Anterior cingulate cortex (tissue), 58 donors: ENCODE results near the gene GAD1.
A peak's percentile ranks its signal among the peaks of the same experiment; 100 is the strongest.

ENCODE experiments used
- DNase-seq, 58 donors: peaks; one replicate each; lab custom pipeline; 2025; lab: John Stamatoyannopoulos, UW

GAD1 gene

GRCh38 chr2:170817093-170818035 is 677 bp downstream of the GAD1 start:
- peak in 2 of 58 donors; percentile 26 to 58 for DNase-seq

DNA sequence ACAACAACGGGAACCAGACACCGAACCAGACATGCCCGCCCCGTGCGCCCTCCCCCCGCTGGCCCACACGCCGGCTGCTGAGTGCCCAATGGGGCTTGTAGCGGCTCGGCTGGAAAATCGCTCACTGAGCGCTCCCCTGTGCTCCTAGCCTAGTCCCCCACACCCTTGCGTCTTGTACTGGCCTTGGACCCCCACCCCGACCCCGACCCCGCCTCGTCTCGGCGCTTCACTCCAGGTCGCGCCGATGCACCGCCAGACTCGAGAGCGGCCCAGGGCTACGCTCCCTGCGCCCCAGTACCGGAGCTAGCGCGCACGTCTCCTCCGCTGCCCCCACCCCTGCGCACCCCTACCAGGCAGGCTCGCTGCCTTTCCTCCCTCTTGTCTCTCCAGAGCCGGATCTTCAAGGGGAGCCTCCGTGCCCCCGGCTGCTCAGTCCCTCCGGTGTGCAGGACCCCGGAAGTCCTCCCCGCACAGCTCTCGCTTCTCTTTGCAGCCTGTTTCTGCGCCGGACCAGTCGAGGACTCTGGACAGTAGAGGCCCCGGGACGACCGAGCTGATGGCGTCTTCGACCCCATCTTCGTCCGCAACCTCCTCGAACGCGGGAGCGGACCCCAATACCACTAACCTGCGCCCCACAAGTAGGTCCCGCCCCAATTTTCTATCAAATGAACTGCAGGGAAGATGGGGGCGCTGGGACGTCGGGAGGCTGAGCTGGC is 1.5 kb downstream of the GAD1 start:
- peak in 1 of 58 donors; percentile 23 for DNase-seq

DNA sequence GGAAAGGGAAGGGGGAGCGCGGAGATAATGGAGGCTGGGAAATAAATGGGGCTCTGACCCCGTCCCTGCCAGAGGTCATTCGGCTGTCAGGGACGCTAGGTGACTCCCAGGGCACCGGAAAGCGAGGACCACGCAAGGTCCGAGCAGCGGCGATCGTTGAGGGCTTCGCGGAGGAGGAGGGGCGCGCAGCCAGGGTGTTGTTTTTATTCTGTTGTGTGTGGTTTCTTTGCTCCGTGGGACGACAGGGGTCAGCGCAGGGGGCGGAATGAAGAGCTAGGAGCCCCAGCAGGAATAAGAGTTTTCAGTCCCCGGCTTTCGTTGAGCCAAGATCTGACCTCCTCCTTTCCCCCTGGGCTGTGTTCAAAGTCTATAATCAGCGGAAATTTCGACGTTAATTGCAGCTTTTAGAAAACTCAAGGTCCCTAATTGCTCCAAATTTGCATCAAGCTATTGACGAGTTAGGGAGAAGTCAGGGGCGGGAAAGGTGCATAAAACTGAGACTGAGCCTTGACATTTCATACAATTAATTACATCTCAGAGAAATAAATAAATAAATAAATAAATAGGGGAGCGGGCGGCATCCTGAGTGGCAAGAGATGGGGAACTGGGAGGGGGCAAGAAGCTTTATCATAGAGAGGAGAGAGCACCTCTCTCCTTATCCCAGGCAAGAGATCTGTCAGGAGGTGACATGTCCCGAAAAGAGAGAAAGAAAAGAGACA is 2.2 kb downstream of the GAD1 start:
- no peak for DNase-seq

GRCh38 chr2:170819680-170820664 is 3.3 kb downstream of the GAD1 start:
- no peak for DNase-seq

DNA sequence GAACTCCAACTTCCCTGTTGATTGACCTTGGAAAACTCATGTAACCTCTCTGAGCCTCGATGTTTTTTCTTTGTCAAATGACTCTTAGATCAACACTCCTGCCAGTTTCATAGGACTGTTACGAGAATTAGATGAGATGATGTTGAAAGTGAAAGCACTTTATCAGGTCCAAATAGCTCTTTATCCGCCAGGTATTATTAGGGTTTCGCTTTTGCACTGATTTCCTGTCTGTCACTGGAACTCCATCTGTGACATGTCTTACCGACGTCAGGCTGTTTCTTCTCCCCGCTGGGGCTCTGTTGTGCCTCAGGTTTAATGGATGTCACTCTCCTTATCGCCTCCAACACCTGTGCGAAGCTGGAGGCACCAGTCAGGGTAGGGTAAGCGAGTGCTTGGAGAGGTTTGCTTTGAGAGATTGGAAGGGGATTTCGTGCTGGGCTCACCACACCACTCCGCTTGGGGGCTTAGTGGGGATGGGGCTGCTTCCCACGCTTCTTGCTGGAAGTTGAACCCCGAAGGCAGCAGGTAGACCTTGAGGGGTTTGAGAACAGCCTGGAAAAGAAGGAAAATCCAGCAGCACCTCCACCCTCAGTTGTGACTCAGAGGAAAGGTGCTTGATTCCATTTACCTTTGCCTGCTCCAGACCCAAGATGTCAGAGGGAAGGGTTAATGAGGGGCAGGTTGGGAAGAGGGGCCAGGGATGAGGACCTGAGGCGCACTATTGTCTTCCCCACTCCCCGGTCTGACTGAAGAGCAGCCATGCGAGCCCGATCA is 4.3 kb downstream of the GAD1 start:
- no peak for DNase-seq

GRCh38 chr2:170821531-170822289 is 5.0 kb downstream of the GAD1 start:
- no peak for DNase-seq

- peak in 1 of 58 donors; percentile 16 for DNase-seq
Measured at GRCh38 chr2:170822290-170823087, 5.8 kb downstream of the GAD1 start.

GRCh38 chr2:170823088-170823897 is 6.6 kb downstream of the GAD1 start:
- peak in 9 of 58 donors; percentile 18 to 52 (median 31) for DNase-seq

DNA sequence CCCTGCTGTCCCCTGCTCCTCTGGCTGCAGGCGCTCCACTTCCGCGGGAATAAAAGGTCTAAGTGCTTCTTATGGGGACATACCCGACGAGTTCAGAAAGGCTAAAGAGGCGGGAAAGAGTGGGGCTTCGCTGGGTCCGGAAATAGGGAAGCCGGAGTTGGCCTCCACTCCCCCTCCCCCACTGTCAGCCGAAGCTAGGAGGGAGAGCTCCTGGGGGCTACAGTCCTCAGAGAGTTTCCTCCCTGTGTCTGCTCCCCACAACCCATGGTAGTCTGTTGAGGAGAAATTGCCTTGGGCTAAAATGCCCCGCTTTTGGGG is 7.2 kb downstream of the GAD1 start:
- no peak for DNase-seq

- no peak for DNase-seq
Measured at GRCh38 chr2:170824526-170825015, 7.9 kb downstream of the GAD1 start.

- no peak for DNase-seq
Measured at GRCh38 chr2:170827841-170828532, 11.3 kb downstream of the GAD1 start.

DNA sequence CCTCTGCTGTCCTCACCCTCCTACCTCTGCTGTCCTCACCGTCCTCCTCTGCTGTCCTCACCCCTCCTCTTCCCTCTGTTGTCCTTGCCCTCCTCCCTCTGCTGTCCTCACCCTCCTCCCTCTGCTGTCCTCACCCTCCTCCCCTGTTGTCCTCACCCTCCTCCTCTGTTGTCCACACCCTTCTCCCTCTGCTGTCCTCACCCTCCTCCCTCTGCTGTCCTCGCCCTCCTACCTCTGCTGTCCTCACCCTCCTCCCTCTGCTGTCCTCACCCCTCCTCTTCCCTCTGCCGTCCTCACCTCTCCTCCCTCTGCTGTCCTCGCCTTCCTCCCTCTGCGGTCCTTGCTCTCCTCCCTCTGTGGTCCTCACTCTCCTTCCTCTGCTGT is 11.8 kb downstream of the GAD1 start:
- no peak for DNase-seq

- DNase-seq: peak in 1 of 58 donors; percentile 19
Measured at GRCh38 chr2:170829036-170829435, 12.3 kb downstream of the GAD1 start.

GRCh38 chr2:170830166-170830565 is 13.5 kb downstream of the GAD1 start:
- no peak for DNase-seq

- no peak for DNase-seq
Measured at GRCh38 chr2:170831115-170831514, 14.4 kb downstream of the GAD1 start.

DNA sequence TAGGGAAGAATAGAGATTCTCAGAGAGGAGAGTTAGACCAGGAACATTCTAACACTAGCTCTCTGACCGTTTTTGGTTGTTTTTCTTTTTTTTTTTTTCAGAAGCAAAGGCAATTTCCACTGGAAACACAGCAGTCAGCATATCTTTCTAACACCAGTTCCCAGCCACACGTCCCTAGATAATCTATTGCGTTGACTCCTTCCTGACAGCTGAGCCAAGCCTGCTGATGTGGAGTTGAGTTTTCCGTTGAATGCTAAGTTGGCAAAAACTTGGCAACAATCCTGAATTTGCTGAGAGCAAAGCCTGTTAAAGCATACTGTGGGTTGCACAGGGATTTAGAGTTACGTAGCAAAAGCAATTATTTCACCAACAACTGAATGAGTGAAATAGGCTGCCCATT is 19.3 kb downstream of the GAD1 start:
- DNase-seq: no peak
